A673 (cell line): ENCODE data around the gene ZNF319. TPM values are rescaled to one million over a fixed set of nuclear protein-coding genes. Genes with fewer than 3 reads are reported as not detected.
A peak's percentile ranks its signal among the peaks of the same experiment; 100 is the strongest.

Experiments used
- BruUV-seq: library from RNA; stranded (reverse); fragments of 400-500 nt; replicated peaks from 2 replicates; lab custom pipeline; 2021; lab: Mats Ljungman, UMichigan
- CTCF ChIA-PET: fragments of 300-600 bp; sonication (Branson Sonifier 250); formaldehyde crosslinking; loops from one replicate; lab custom pipeline; 2022; ENCODE audit warnings: antibody characterized with exemption; lab: Charles Lee
- POLR2A ChIA-PET: fragments of 300-600 bp; sonication (Branson Sonifier 250); formaldehyde crosslinking; loops from one replicate; lab custom pipeline; 2022; ENCODE audit warnings: antibody characterized with exemption; ENCODE audit not compliant: low non-redundant PET; lab: Charles Lee
- DNase-seq: peaks from one replicate; pipeline ENCODE4 v3.0.0-alpha.2; 2015; ENCODE audit warnings: low spot score
- H3K27ac ChIP-seq: fragments of 200-600 bp; sonication (generic); 2 replicates; pipeline ENCODE4 v1.5.1; 2016; ENCODE audit warnings: mixed run types, low read depth, mild to moderate bottlenecking, mixed read lengths, antibody characterized with exemption, low read length; ENCODE audit not compliant: poor library complexity, severe bottlenecking
- H3K27me3 ChIP-seq: fragments of 200-600 bp; sonication (generic); replicated peaks from 2 replicates; pipeline ENCODE4 v1.6.1; 2017; ENCODE audit warnings: mixed run types, low read depth, mild to moderate bottlenecking, mixed read lengths, antibody characterized with exemption, low read length; ENCODE audit not compliant: insufficient read depth, poor library complexity
- H3K36me3 ChIP-seq: fragments of 200-600 bp; sonication (generic); 2 replicates; pipeline ENCODE4 v1.6.1; 2016; ENCODE audit warnings: mixed run types, mild to moderate bottlenecking, mixed read lengths, antibody characterized with exemption, low read length; ENCODE audit not compliant: insufficient read depth, poor library complexity, severe bottlenecking
- H3K4me1 ChIP-seq: fragments of 200-600 bp; sonication (generic); 2 replicates; pipeline ENCODE4 v1.6.1; 2017; ENCODE audit warnings: mixed run types, mild to moderate bottlenecking, mixed read lengths, antibody characterized with exemption, low read length; ENCODE audit not compliant: insufficient read depth, poor library complexity, severe bottlenecking
- H3K4me3 ChIP-seq: fragments of 200-600 bp; sonication (generic); 2 replicates; pipeline ENCODE4 v1.5.1; 2016; ENCODE audit warnings: low read depth, mixed run types, mild to moderate bottlenecking, mixed read lengths, low read length; ENCODE audit not compliant: poor library complexity, severe bottlenecking
- H3K9me3 ChIP-seq: fragments of 200-600 bp; sonication (generic); 2 replicates; pipeline ENCODE4 v1.6.1; 2016; ENCODE audit warnings: mixed run types, low read depth, mild to moderate bottlenecking, mixed read lengths, antibody characterized with exemption, low read length; ENCODE audit not compliant: poor library complexity, severe bottlenecking
- EZH2 ChIP-seq: fragments of 200-600 bp; sonication (generic); IDR thresholded peaks from 2 replicates; pipeline ENCODE4 v1.6.1; 2017; ENCODE audit warnings: borderline replicate concordance, low read depth, mild to moderate bottlenecking, mixed read lengths, antibody characterized with exemption, low read length; ENCODE audit not compliant: poor library complexity, severe bottlenecking
- intact Hi-C: fragments of 100-400 bp; cut with micrococcal nuclease; formaldehyde crosslinking; loops from one replicate; pipeline ENCODE4 v1.10.0; 2022; ENCODE audit not compliant: unreplicated experiment
- total RNA-seq: library from RNA; stranded (reverse); gene quantifications from 2 replicates; pipeline ENCODE4 v1.2.3, GENCODE V29; 2021
- TF ChIP-seq, protein P1 (sequence below): fragments of 300-800, 200-600 bp; sonication (generic); conservative IDR thresholded peaks from 2 replicates; pipeline ENCODE4 v1.5.1; 2017; ENCODE audit warnings: low read depth, mild to moderate bottlenecking, antibody characterized with exemption, low read length, moderate library complexity, mixed read lengths

Gene ZNF319
- total RNA-seq, 1 experiment from 2014 or later, result 12.9 TPM

DNA sequence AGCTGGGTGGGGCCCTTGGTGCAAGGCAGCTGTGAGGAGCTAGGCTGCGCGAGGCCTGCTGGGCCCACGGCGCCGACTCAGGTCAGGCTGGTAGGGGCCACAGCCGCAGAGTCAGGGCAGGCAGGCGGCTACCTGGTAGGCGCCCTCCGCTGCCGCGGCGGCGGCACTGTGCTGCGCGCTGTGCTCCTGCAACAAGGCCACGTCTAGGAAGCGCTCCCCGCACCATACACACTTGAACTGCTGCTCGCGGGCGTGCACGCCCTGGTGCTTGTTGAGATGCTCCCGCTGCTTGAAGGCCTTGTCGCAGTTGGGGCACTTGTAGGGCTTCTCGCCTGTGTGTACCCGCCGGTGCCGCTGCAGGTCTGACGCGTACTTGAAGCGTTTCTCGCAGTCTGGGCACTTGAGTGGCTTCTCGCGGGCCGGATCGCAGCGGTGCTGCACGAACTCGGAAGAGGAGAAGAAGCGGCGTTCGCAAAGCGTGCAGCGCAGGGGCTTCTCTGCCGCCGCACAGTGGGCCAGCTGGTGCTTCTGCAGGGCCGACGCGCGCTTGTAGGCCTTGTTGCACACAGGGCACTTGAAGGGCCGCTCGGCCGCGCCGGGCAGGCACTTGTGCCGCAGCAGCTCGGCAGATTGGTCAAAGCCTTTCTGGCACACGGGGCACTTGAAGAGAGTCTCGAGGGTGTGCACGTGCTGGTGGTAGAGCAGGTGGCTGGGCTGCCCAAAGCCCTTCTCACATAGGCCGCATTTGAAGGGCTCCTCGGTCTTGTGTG lies 3.9 kb downstream of the ZNF319 start:
- Histone ChIP-seq H3K9me3 (no peaks in the 10 kb centered on the region), H3K36me3 (peaks cover 4% of the 10 kb centered on the region), H3K4me1 (peaks cover 23% of the 10 kb centered on the region), H3K27ac (no peak overlapping the region), H3K27me3 (no peaks in the 10 kb centered on the region), H3K4me3 (no peak overlapping the region)
- TF ChIP-seq, protein P1, sequence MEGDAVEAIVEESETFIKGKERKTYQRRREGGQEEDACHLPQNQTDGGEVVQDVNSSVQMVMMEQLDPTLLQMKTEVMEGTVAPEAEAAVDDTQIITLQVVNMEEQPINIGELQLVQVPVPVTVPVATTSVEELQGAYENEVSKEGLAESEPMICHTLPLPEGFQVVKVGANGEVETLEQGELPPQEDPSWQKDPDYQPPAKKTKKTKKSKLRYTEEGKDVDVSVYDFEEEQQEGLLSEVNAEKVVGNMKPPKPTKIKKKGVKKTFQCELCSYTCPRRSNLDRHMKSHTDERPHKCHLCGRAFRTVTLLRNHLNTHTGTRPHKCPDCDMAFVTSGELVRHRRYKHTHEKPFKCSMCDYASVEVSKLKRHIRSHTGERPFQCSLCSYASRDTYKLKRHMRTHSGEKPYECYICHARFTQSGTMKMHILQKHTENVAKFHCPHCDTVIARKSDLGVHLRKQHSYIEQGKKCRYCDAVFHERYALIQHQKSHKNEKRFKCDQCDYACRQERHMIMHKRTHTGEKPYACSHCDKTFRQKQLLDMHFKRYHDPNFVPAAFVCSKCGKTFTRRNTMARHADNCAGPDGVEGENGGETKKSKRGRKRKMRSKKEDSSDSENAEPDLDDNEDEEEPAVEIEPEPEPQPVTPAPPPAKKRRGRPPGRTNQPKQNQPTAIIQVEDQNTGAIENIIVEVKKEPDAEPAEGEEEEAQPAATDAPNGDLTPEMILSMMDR, result no peak
- TF ChIP-seq EZH2, result no peak
- ChIA-PET CTCF (no interaction called here), POLR2A (no interaction called here)
- no TSS peak for BruUV-seq
- no peak for DNase-seq
- intact Hi-C loops, result no loop called here

- no peak overlapping the region for H3K27ac ChIP-seq
- POLR2A ChIA-PET, result no interaction called here
- DNase-seq, result no peak
- H3K9me3 ChIP-seq, result no peaks in the 10 kb centered on the region
- H3K36me3 ChIP-seq, result peaks cover 4% of the 10 kb centered on the region
- no TSS peak for BruUV-seq
- intact Hi-C loops, result no loop called here
- H3K4me1 ChIP-seq, result peaks cover 23% of the 10 kb centered on the region
- no peak overlapping the region for H3K4me3 ChIP-seq
- no peaks in the 10 kb centered on the region for H3K27me3 ChIP-seq
- TF ChIP-seq, protein P1, result no peak
- CTCF ChIA-PET, result no interaction called here
Measured at GRCh38 chr16:57995721-57996405, 4.6 kb downstream of the ZNF319 start.

- ChIA-PET POLR2A (no interaction called here), CTCF (no interaction called here)
- no peaks in the 10 kb centered on the region for H3K9me3 ChIP-seq
- peak; percentile 76 for DNase-seq
- peaks cover 23% of the 10 kb centered on the region for H3K4me1 ChIP-seq
- no peak overlapping the region for H3K27ac ChIP-seq
- H3K4me3 ChIP-seq, result no peak overlapping the region
- H3K27me3 ChIP-seq, result no peaks in the 10 kb centered on the region
- intact Hi-C loops, result no loop called here
- peaks cover 4% of the 10 kb centered on the region for H3K36me3 ChIP-seq
- TF ChIP-seq, protein P1, result peak; percentile 62
- no peak for TF ChIP-seq EZH2
- BruUV-seq, result no TSS peak
Measured at GRCh38 chr16:57994778-57995177, 5.7 kb downstream of the ZNF319 start.
